OCI-LY7 (cell line): ENCODE results near the gene GPR15. TPM values are rescaled to one million over a fixed set of nuclear protein-coding genes. Genes with fewer than 3 reads are reported as not detected.

Source experiments
- BruUV-seq: library from RNA; stranded (reverse); fragments of 400-500 nt; replicated peaks from 2 replicates; lab custom pipeline; 2021; lab: Mats Ljungman, UMichigan
- CTCF ChIA-PET: fragments of 300-600 bp; sonication (Branson Sonifier 250); formaldehyde crosslinking; loops from one replicate; lab custom pipeline; 2022; ENCODE audit warnings: antibody characterized with exemption; ENCODE audit not compliant: unreplicated experiment; lab: Charles Lee
- POLR2A ChIA-PET: fragments of 300-600 bp; sonication (Branson Sonifier 250); formaldehyde crosslinking; loops from one replicate; lab custom pipeline; 2022; ENCODE audit warnings: antibody characterized with exemption; lab: Charles Lee
- DNase-seq: peaks from one replicate; pipeline ENCODE4 v3.0.0-alpha.2; 2015; ENCODE audit warnings: low spot score
- H2AFZ ChIP-seq: fragments of 200-600 bp; sonication (generic), shearing (Covaris generic); 2 replicates; pipeline ENCODE4 v1.6.1; 2014; ENCODE audit warnings: mild to moderate bottlenecking, antibody characterized with exemption, low read length, moderate library complexity
- H3K27ac ChIP-seq: fragments of 200-600 bp; sonication (generic); 2 replicates; pipeline ENCODE4 v1.5.1; 2014; ENCODE audit warnings: mixed run types, low read depth, mild to moderate bottlenecking, moderate library complexity, low read length, inconsistent platforms; ENCODE audit not compliant: poor library complexity, severe bottlenecking
- H3K36me3 ChIP-seq: fragments of 200-600 bp; sonication (generic); 2 replicates; pipeline ENCODE4 v1.6.1; 2014; ENCODE audit warnings: mild to moderate bottlenecking, antibody characterized with exemption, low read length, moderate library complexity, mixed read lengths; ENCODE audit not compliant: insufficient read depth
- H3K4me1 ChIP-seq: fragments of 200-600 bp; sonication (generic); 2 replicates; pipeline ENCODE4 v1.5.1; 2014; ENCODE audit warnings: mild to moderate bottlenecking, low read length; ENCODE audit not compliant: insufficient read depth, poor library complexity, severe bottlenecking
- H3K4me2 ChIP-seq: fragments of 200-600 bp; sonication (generic); 2 replicates; pipeline ENCODE4 v1.6.1; 2014; ENCODE audit warnings: mild to moderate bottlenecking, low read length
- H3K4me3 ChIP-seq: fragments of 200-600 bp; sonication (generic); 2 replicates; pipeline ENCODE4 v1.5.1; 2014; ENCODE audit warnings: mild to moderate bottlenecking, low read depth, low read length; ENCODE audit not compliant: poor library complexity, severe bottlenecking
- H3K79me2 ChIP-seq: fragments of 200-600 bp; sonication (generic); 2 replicates; pipeline ENCODE4 v1.6.1; 2016; ENCODE audit warnings: low read depth, mild to moderate bottlenecking, low read length, moderate library complexity, mixed read lengths; ENCODE audit not compliant: insufficient read depth
- H3K9me2 ChIP-seq: fragments of 200-600 bp; sonication (generic); 2 replicates; pipeline ENCODE4 v1.6.1; 2016; ENCODE audit warnings: mild to moderate bottlenecking, low read length, mixed read lengths; ENCODE audit not compliant: insufficient read depth
- H3K9me3 ChIP-seq: fragments of 200-600 bp; sonication (generic); 2 replicates; pipeline ENCODE4 v1.6.1; 2014; ENCODE audit warnings: mild to moderate bottlenecking, mixed run types, low read length, mixed read lengths
- H4K20me1 ChIP-seq: fragments of 200-600 bp; sonication (generic); 2 replicates; pipeline ENCODE4 v1.6.1; 2014; ENCODE audit warnings: mild to moderate bottlenecking, antibody characterized with exemption, low read length, moderate library complexity, mixed read lengths; ENCODE audit not compliant: insufficient read depth
- EZH2phosphoT487 ChIP-seq: fragments of 200-600 bp; sonication (generic); IDR thresholded peaks from 2 replicates; pipeline ENCODE4 v1.6.1; 2018; ENCODE audit warnings: low read depth, borderline replicate concordance, mild to moderate bottlenecking, mixed run types, antibody characterized with exemption, low read length, moderate library complexity, mixed read lengths
- intact Hi-C: fragments of 100-400 bp; cut with micrococcal nuclease; formaldehyde crosslinking; loops from one replicate; pipeline ENCODE4 v1.10.0; 2022; ENCODE audit not compliant: unreplicated experiment
- total RNA-seq, 2 experiments: library from RNA; depleted of rRNA in 1 of 2; stranded (reverse); fragments of >200 nt in 1 of 2; shearing (Covaris generic) in 1 of 2; gene quantifications; 2 replicates each; pipeline ENCODE4 v1.2.3, GENCODE V29; 2014 to 2022
- TF ChIP-seq, protein P1 (sequence below): fragments of 200-600 bp; sonication (generic); conservative IDR thresholded peaks from 2 replicates; pipeline ENCODE4 v1.5.1; 2014; ENCODE audit warnings: mild to moderate bottlenecking, antibody characterized with exemption, low read length, moderate library complexity, mixed read lengths

GPR15 gene
- total RNA-seq, 2 experiments from 2014 or later = 29.8 to 32.0 TPM

DNA sequence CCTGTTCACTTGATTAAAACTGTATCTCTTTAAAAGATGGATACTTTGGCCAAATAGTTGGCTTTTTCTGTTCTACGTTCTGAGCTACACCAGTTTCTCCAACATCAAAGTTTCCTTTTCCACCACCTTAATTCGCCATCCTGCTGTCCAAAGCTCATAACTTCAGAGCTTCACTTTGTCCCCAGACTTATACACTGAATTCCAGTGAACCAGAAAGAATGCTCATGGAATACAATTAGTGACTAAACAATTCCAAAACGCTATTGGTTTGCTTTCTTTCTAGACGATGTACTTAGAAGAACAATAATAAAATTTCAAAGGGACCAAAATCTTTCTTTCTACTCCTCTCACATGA lies 23.2 kb downstream of the GPR15 start:
- DNase-seq = no peak
- CTCF ChIA-PET = no interaction called here
- H2AFZ ChIP-seq = peak overlapping the region; percentile 86; the same call in 1 of the 2 replicates
- peaks cover 81% of the 10 kb centered on the region for H3K4me1 ChIP-seq
- peak overlapping the region; percentile 29 for H3K4me2 ChIP-seq
- H3K4me3 ChIP-seq = no peak overlapping the region
- intact Hi-C loops = no loop called here
- H3K9me2 ChIP-seq = no peaks in the 10 kb centered on the region
- no peaks in the 10 kb centered on the region for H4K20me1 ChIP-seq
- no peaks in the 10 kb centered on the region for H3K79me2 ChIP-seq
- no peaks in the 10 kb centered on the region for H3K9me3 ChIP-seq
- no peak overlapping the region for H3K27ac ChIP-seq
- POLR2A ChIA-PET = interaction anchor here (0.5 to 19.7 kb wide), 11 partner anchors 8 to 1566 kb away, joined by 3 to 296 read pairs (median 4); partner anchors contain the start of gene GPR15
- TF ChIP-seq EZH2phosphoT487 = no peak
- TF ChIP-seq, protein P1, sequence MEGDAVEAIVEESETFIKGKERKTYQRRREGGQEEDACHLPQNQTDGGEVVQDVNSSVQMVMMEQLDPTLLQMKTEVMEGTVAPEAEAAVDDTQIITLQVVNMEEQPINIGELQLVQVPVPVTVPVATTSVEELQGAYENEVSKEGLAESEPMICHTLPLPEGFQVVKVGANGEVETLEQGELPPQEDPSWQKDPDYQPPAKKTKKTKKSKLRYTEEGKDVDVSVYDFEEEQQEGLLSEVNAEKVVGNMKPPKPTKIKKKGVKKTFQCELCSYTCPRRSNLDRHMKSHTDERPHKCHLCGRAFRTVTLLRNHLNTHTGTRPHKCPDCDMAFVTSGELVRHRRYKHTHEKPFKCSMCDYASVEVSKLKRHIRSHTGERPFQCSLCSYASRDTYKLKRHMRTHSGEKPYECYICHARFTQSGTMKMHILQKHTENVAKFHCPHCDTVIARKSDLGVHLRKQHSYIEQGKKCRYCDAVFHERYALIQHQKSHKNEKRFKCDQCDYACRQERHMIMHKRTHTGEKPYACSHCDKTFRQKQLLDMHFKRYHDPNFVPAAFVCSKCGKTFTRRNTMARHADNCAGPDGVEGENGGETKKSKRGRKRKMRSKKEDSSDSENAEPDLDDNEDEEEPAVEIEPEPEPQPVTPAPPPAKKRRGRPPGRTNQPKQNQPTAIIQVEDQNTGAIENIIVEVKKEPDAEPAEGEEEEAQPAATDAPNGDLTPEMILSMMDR = no peak
- no TSS peak for BruUV-seq
- no peaks in the 10 kb centered on the region for H3K36me3 ChIP-seq

GRCh38 chr3:98556164-98557130 lies 24.7 kb downstream of the GPR15 start:
- H2AFZ ChIP-seq = peak overlapping the region; percentile 86
- H4K20me1 ChIP-seq = no peaks in the 10 kb centered on the region
- H3K4me1 ChIP-seq = peaks cover 78% of the 10 kb centered on the region
- peak; percentile 22 for DNase-seq
- ChIA-PET CTCF (no interaction called here), POLR2A (interaction anchor here (1.3 to 19.7 kb wide), 9 partner anchors 9 to 49 kb away, joined by 3 to 296 read pairs (median 8); partner anchors contain the start of gene GPR15)
- no TSS peak for BruUV-seq
- H3K27ac ChIP-seq = peak overlapping the region; percentile 35
- H3K79me2 ChIP-seq = no peaks in the 10 kb centered on the region
- intact Hi-C loops = no loop called here
- no peaks in the 10 kb centered on the region for H3K36me3 ChIP-seq
- no peak for TF ChIP-seq EZH2phosphoT487
- H3K9me3 ChIP-seq = no peaks in the 10 kb centered on the region
- H3K9me2 ChIP-seq = no peaks in the 10 kb centered on the region
- peak overlapping the region; percentile 59 for H3K4me2 ChIP-seq
- H3K4me3 ChIP-seq = peak overlapping the region; percentile 21

- Histone ChIP-seq H3K4me3 (peak overlapping the region; percentile 21), H3K9me3 (no peaks in the 10 kb centered on the region), H4K20me1 (no peaks in the 10 kb centered on the region), H3K9me2 (no peaks in the 10 kb centered on the region), H3K27ac (no peak overlapping the region), H2AFZ (peak overlapping the region; percentile 86), H3K4me1 (peaks cover 78% of the 10 kb centered on the region), H3K4me2 (peak overlapping the region; percentile 59), H3K79me2 (no peaks in the 10 kb centered on the region), H3K36me3 (no peaks in the 10 kb centered on the region)
- POLR2A ChIA-PET = interaction anchor here (0.6 to 19.7 kb wide), 12 partner anchors 8 to 50 kb away, joined by 3 to 296 read pairs (median 4); partner anchors contain the start of gene GPR15
- BruUV-seq = no TSS peak
- CTCF ChIA-PET = interaction anchor here (0.6 kb wide), 1 partner anchor 36 kb away, joined by 3 read pairs; no protein-coding TSS in a partner anchor
- TF ChIP-seq EZH2phosphoT487 = no peak
- TF ChIP-seq, protein P1 = no peak
- DNase-seq = no peak
- intact Hi-C loops = no loop called here
Measured at GRCh38 chr3:98557324-98558010, 25.7 kb downstream of the GPR15 start.
